ENCODE measurements around the gene ZFPM1.

ZFPM1 gene

GRCh38 chr16:88561485-88562359 lies 108.6 kb downstream of the ZFPM1 start:
- Histone ChIP-seq H3K27me3 (ENCODE audit: insufficient read depth, low read length) (0 out of 2 replicates have a peak, but pooled peaks cover 7% of the 10 kb centered on the region), H2AFZ (ENCODE audit: low read length, unreplicated experiment) (peak overlapping the region; percentile 28), H3K27ac (ENCODE audit: low read depth, low read length) (no peak overlapping the region), H3K79me2 (ENCODE audit: control insufficient read depth, insufficient read depth, low read length, unreplicated experiment) (no peaks in the 10 kb centered on the region), H3K4me1 (ENCODE audit: control insufficient read depth, insufficient read depth, low read length, unreplicated experiment) (peaks cover 12% of the 10 kb centered on the region), H3K4me3 (ENCODE audit: low read depth, low read length) (peak overlapping the region; percentile 74), H3K36me3 (ENCODE audit: insufficient read depth, low read length) (no peaks in the 10 kb centered on the region)

DNA sequence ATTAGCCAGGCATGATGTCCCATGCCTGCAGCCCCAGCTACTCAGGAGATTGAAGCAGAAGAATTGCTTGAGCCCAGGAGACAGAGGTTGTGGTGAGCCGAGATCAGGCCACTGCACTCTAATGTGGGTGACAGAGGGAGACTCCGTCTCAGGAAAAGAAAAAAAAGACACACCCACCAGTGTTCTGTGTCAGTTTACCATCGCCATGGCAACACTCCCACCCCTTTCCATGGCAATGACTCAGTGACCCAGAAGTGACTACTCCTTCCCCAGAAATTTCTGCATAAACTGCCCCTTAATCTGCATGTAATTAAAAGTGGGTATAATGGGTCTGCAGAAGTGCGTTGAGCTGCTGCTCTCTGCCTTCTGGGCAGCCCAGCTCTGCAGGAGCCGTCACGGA lies 113.1 kb downstream of the ZFPM1 start:
- no peak overlapping the region for H3K4me3 ChIP-seq (ENCODE audit: low read depth, low read length)
- peaks cover 19% of the 10 kb centered on the region for H3K79me2 ChIP-seq (ENCODE audit: control insufficient read depth, insufficient read depth, low read length, unreplicated experiment)
- no peaks in the 10 kb centered on the region for H3K27me3 ChIP-seq (ENCODE audit: insufficient read depth, low read length)
- H3K4me1 ChIP-seq (ENCODE audit: control insufficient read depth, insufficient read depth, low read length, unreplicated experiment): peaks cover 17% of the 10 kb centered on the region
- H3K36me3 ChIP-seq (ENCODE audit: insufficient read depth, low read length): no peaks in the 10 kb centered on the region
- H2AFZ ChIP-seq (ENCODE audit: low read length, unreplicated experiment): no peak overlapping the region
- H3K27ac ChIP-seq (ENCODE audit: low read depth, low read length): no peak overlapping the region

GRCh38 chr16:88568710-88569613 lies 115.9 kb downstream of the ZFPM1 start:
- no peaks in the 10 kb centered on the region for H3K27me3 ChIP-seq (ENCODE audit: insufficient read depth, low read length)
- no peaks in the 10 kb centered on the region for H3K36me3 ChIP-seq (ENCODE audit: insufficient read depth, low read length)
- peaks cover 47% of the 10 kb centered on the region for H3K79me2 ChIP-seq (ENCODE audit: control insufficient read depth, insufficient read depth, low read length, unreplicated experiment)
- H2AFZ ChIP-seq (ENCODE audit: low read length, unreplicated experiment): peak overlapping the region; percentile 74
- H3K27ac ChIP-seq (ENCODE audit: low read depth, low read length): peak overlapping the region; percentile 41; the same call in 1 of the 2 replicates
- H3K4me1 ChIP-seq (ENCODE audit: control insufficient read depth, insufficient read depth, low read length, unreplicated experiment): peaks cover 23% of the 10 kb centered on the region
- H3K4me3 ChIP-seq (ENCODE audit: low read depth, low read length): peak overlapping the region; percentile 87

DNA sequence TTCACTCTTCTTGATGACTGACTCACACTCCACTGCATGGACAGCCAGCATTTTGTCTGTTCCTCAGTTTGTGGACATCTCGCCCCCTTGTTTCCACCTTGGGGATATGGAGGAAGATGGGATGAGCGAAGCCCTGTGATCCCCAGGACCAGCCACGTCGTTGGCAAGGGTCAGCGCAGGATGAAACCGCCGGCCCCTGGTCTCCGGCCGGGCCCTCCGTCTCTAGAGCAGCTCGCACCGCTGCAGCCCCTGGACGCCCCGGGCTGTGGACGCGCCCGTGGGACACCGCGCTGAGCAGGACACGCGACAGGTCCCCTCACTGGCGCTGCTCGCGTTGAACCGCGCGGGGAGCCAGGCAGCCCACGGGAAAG lies 116.5 kb downstream of the ZFPM1 start:
- H3K4me3 ChIP-seq (ENCODE audit: low read depth, low read length): peak overlapping the region; percentile 87
- H3K4me1 ChIP-seq (ENCODE audit: control insufficient read depth, insufficient read depth, low read length, unreplicated experiment): peaks cover 23% of the 10 kb centered on the region
- peaks cover 52% of the 10 kb centered on the region for H3K79me2 ChIP-seq (ENCODE audit: control insufficient read depth, insufficient read depth, low read length, unreplicated experiment)
- H3K27me3 ChIP-seq (ENCODE audit: insufficient read depth, low read length): no peaks in the 10 kb centered on the region
- H3K36me3 ChIP-seq (ENCODE audit: insufficient read depth, low read length): no peaks in the 10 kb centered on the region
- peak overlapping the region; percentile 74 for H2AFZ ChIP-seq (ENCODE audit: low read length, unreplicated experiment)
- peak overlapping the region; percentile 41 for H3K27ac ChIP-seq (ENCODE audit: low read depth, low read length)

- H3K27ac ChIP-seq (ENCODE audit: low read depth, low read length): peak within 1 kb of the TSS; percentile 50
- peak within 1 kb of the TSS; percentile 74 for H2AFZ ChIP-seq (ENCODE audit: low read length, unreplicated experiment)
- peak within 1 kb of the TSS; percentile 87 for H3K4me3 ChIP-seq (ENCODE audit: low read depth, low read length)
- no peaks in the 10 kb centered on the region for H3K36me3 ChIP-seq (ENCODE audit: insufficient read depth, low read length)
- peaks cover 52% of the 10 kb centered on the region for H3K79me2 ChIP-seq (ENCODE audit: control insufficient read depth, insufficient read depth, low read length, unreplicated experiment)
- no peaks in the 10 kb centered on the region for H3K27me3 ChIP-seq (ENCODE audit: insufficient read depth, low read length)
- H3K4me1 ChIP-seq (ENCODE audit: control insufficient read depth, insufficient read depth, low read length, unreplicated experiment): peaks cover 23% of the 10 kb centered on the region
Measured at GRCh38 chr16:88569985-88570690, 117.1 kb downstream of the ZFPM1 start, which contains the start of gene ZC3H18. Gene ZC3H18, plus strand, starts transcription at chr16:88570403. Its CDS starts 6,721 bp downstream, at chr16:88577124.

- H2AFZ ChIP-seq (ENCODE audit: low read length, unreplicated experiment): peak overlapping the region; percentile 20
- H3K27ac ChIP-seq (ENCODE audit: low read depth, low read length): peak overlapping the region; percentile 50; the same call in 1 of the 2 replicates
- no peaks in the 10 kb centered on the region for H3K27me3 ChIP-seq (ENCODE audit: insufficient read depth, low read length)
- peaks cover 57% of the 10 kb centered on the region for H3K79me2 ChIP-seq (ENCODE audit: control insufficient read depth, insufficient read depth, low read length, unreplicated experiment)
- peak overlapping the region; percentile 87 for H3K4me3 ChIP-seq (ENCODE audit: low read depth, low read length)
- H3K4me1 ChIP-seq (ENCODE audit: control insufficient read depth, insufficient read depth, low read length, unreplicated experiment): peaks cover 23% of the 10 kb centered on the region
- no peaks in the 10 kb centered on the region for H3K36me3 ChIP-seq (ENCODE audit: insufficient read depth, low read length)
Measured at GRCh38 chr16:88570691-88571092, 117.6 kb downstream of the ZFPM1 start.

DNA sequence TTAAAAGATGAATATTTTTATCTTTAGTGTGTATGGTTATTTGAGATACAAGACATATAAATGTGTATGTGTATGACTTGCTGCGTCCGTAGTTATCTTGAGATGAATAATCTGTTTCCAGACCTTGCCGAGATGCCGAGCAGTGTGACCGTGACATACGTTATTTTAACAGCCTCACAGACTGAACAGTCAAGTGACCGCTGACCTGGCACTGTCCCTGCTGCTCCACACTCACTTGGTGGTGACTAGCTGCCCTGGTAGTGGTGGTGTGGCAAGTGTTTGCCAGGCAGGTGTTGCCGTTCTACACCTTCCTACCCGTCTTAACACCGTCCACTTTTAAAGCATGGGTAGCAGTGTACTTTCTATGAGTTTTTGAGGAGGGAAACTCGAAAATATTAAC lies 122.2 kb downstream of the ZFPM1 start:
- H3K4me1 ChIP-seq (ENCODE audit: control insufficient read depth, insufficient read depth, low read length, unreplicated experiment): peaks cover 10% of the 10 kb centered on the region
- H3K79me2 ChIP-seq (ENCODE audit: control insufficient read depth, insufficient read depth, low read length, unreplicated experiment): peaks cover 75% of the 10 kb centered on the region
- H2AFZ ChIP-seq (ENCODE audit: low read length, unreplicated experiment): no peak overlapping the region
- H3K27me3 ChIP-seq (ENCODE audit: insufficient read depth, low read length): no peaks in the 10 kb centered on the region
- H3K27ac ChIP-seq (ENCODE audit: low read depth, low read length): no peak overlapping the region
- no peak overlapping the region for H3K4me3 ChIP-seq (ENCODE audit: low read depth, low read length)
- 0 out of 2 replicates have a peak, but pooled peaks cover 6% of the 10 kb centered on the region for H3K36me3 ChIP-seq (ENCODE audit: insufficient read depth, low read length)

DNA sequence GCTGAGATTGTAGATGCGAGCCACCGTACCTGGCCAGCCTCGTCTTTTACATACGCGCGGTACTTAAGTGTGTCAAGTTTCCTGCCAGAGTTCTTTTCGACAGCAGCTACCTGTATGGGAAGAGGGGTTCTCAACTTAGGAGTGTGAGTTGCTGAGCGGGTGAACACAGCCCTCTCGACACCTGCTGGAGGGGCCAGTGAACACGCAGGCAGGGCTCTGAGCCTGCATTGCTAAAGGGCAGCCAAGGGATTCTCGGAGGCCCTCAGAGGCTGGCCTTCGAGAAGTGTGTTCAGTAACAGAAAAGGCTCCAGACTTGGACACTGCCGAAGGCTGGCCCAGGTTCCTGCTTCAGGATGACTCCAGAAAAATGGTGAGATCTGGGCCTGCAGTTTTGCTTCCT lies 123.2 kb downstream of the ZFPM1 start:
- no peak overlapping the region for H2AFZ ChIP-seq (ENCODE audit: low read length, unreplicated experiment)
- peaks cover 72% of the 10 kb centered on the region for H3K79me2 ChIP-seq (ENCODE audit: control insufficient read depth, insufficient read depth, low read length, unreplicated experiment)
- no peaks in the 10 kb centered on the region for H3K27me3 ChIP-seq (ENCODE audit: insufficient read depth, low read length)
- 0 out of 2 replicates have a peak, but pooled peaks cover 6% of the 10 kb centered on the region for H3K36me3 ChIP-seq (ENCODE audit: insufficient read depth, low read length)
- no peak overlapping the region for H3K27ac ChIP-seq (ENCODE audit: low read depth, low read length)
- H3K4me3 ChIP-seq (ENCODE audit: low read depth, low read length): no peak overlapping the region
- H3K4me1 ChIP-seq (ENCODE audit: control insufficient read depth, insufficient read depth, low read length, unreplicated experiment): peaks cover 8% of the 10 kb centered on the region

DNA sequence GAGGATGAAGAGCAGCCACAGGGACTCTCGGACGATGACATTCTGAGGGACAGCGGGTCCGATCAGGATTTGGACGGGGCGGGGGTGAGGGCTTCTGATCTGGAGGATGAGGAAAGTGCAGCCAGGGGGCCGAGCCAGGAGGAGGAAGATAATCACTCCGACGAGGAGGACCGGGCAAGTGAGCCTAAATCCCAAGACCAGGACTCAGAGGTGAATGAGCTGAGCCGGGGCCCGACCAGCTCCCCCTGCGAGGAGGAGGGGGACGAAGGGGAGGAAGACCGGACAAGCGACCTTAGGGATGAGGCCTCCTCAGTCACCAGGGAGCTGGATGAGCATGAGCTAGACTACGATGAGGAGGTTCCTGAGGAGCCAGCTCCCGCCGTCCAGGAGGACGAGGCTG lies 124.1 kb downstream of the ZFPM1 start:
- H2AFZ ChIP-seq (ENCODE audit: low read length, unreplicated experiment): no peak overlapping the region
- H3K27me3 ChIP-seq (ENCODE audit: insufficient read depth, low read length): no peaks in the 10 kb centered on the region
- no peak overlapping the region for H3K27ac ChIP-seq (ENCODE audit: low read depth, low read length)
- 0 out of 2 replicates have a peak, but pooled peaks cover 6% of the 10 kb centered on the region for H3K36me3 ChIP-seq (ENCODE audit: insufficient read depth, low read length)
- no peaks in the 10 kb centered on the region for H3K4me1 ChIP-seq (ENCODE audit: control insufficient read depth, insufficient read depth, low read length, unreplicated experiment)
- H3K4me3 ChIP-seq (ENCODE audit: low read depth, low read length): no peak overlapping the region
- H3K79me2 ChIP-seq (ENCODE audit: control insufficient read depth, insufficient read depth, low read length, unreplicated experiment): peaks cover 67% of the 10 kb centered on the region
